ENCODE data around the gene TBCK.

DNA sequence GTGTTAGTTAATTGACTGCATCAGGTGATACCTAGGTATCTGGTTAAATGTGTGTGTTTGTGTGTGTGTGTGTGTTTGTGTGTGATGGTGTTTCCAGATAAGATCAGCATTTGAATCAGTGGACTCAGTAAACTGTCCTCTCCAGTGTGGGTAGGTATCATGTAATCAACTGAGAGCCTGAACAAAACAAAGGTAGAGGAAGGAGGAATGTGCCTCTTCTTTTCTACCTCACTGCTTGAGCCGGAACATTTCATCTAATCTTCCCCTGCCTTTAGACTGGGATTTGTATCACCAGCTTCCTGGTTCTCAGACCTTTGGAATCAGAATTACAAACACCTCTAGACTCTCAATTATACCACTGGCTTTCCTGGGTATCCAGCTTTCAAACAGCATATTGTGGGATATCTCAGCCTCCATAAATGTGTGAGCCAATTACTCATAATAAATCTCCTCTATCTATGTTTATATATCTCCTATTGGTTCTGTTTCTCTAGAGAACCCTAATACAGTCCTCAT, 120.5 kb downstream of the TBCK start:
- TF ChIP-seq POLR2A (IDR thresholded peaks at IDR 0.05) = no peak
- TF ChIP-seq, protein P1, sequence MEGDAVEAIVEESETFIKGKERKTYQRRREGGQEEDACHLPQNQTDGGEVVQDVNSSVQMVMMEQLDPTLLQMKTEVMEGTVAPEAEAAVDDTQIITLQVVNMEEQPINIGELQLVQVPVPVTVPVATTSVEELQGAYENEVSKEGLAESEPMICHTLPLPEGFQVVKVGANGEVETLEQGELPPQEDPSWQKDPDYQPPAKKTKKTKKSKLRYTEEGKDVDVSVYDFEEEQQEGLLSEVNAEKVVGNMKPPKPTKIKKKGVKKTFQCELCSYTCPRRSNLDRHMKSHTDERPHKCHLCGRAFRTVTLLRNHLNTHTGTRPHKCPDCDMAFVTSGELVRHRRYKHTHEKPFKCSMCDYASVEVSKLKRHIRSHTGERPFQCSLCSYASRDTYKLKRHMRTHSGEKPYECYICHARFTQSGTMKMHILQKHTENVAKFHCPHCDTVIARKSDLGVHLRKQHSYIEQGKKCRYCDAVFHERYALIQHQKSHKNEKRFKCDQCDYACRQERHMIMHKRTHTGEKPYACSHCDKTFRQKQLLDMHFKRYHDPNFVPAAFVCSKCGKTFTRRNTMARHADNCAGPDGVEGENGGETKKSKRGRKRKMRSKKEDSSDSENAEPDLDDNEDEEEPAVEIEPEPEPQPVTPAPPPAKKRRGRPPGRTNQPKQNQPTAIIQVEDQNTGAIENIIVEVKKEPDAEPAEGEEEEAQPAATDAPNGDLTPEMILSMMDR (IDR thresholded peaks at IDR 0.05) = no peak
